Measurements from ENCODE around the gene DPM3.

Gene DPM3

GRCh38 chr1:155176544-155177071 is 36.3 kb upstream of the DPM3 start (continued):
- peak; percentile 92 for TF ChIP-seq HIC1 (tag by site-specific recombination; IDR thresholded peaks at IDR 0.05)
- 0 out of 2 replicates have a peak, but pooled peaks have one; percentile 27 for TF ChIP-seq ZNF2 (tag by site-specific recombination; IDR thresholded peaks at IDR 0.05)
- no peak for TF ChIP-seq ZNF169 (tag by site-specific recombination; IDR thresholded peaks at IDR 0.05)

DNA sequence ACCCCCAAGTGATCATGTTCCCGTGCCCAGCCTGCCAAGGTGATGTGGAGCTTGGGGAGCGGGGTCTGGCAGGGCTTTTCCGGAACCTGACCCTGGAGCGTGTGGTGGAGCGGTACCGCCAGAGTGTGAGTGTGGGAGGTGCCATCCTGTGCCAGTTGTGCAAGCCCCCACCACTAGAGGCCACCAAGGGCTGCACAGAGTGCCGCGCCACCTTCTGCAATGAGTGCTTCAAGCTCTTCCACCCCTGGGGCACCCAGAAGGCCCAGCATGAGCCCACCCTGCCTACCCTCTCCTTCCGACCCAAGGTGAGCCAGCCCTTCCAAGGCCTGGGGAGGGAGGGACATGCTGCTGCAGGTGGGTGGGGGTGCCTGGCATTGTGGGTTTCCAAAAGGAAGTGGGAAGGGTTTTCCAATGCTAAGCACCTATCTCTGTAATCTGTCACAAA is 35.6 kb upstream of the DPM3 start:
- peak; percentile 15; the same call in 1 of the 2 replicates for TF ChIP-seq HIC1 (tag by site-specific recombination; IDR thresholded peaks at IDR 0.05)
- 0 out of 2 replicates have a peak, but pooled peaks have one; percentile 18 for TF ChIP-seq ZNF600 (tag by site-specific recombination; IDR thresholded peaks at IDR 0.05)
- 0 out of 2 replicates have a peak, but pooled peaks have one; percentile 23 for TF ChIP-seq GLIS2 (tag by site-specific recombination; IDR thresholded peaks at IDR 0.05)
- 0 out of 2 replicates have a peak, but pooled peaks have one; percentile 30 for TF ChIP-seq CTCF (tag by site-specific recombination; IDR thresholded peaks at IDR 0.05)
- 0 out of 2 replicates have a peak, but pooled peaks have one; percentile 12 for TF ChIP-seq PATZ1 (tag by site-specific recombination; IDR thresholded peaks at IDR 0.05)
- TF ChIP-seq ZNF366 (tag by site-specific recombination; conservative IDR thresholded peaks at IDR 0.05): no peak
- Histone ChIP-seq H3K9me3 (ENCODE audit: control insufficient read depth, insufficient read depth, low read depth, low read length) (no peaks in the 10 kb centered on the region), H3K27ac (ENCODE audit: extremely low read depth, low read depth, low read length) (no peak overlapping the region), H3K4me1 (ENCODE audit: control insufficient read depth, insufficient read depth, low read length) (no peaks in the 10 kb centered on the region), H3K36me3 (ENCODE audit: control insufficient read depth in 2 of 2, insufficient read depth in 1 of 2, low read length in 2 of 2) (peaks cover 5 to 7% of the 10 kb centered on the region in 2 experiments; a peak in 2 of 3 replicates), H3K4me3 (ENCODE audit: low read depth, low read length) (no peak overlapping the region)
- CTCF ChIA-PET: interaction anchor here (0.5 to 12.2 kb wide), 10 partner anchors 17 to 102 kb away, joined by 3 to 439 read pairs (median 4); no protein-coding TSS in a partner anchor
- POLR2A ChIA-PET: interaction anchor here (0.8 to 1.6 kb wide), 2 partner anchors 17 to 51 kb away, joined by 3 to 5 read pairs; no protein-coding TSS in a partner anchor

- H3K4me3 ChIP-seq (ENCODE audit: low read depth, low read length): no peak overlapping the region
- CTCF ChIA-PET: interaction anchor here (0.5 to 12.2 kb wide), 13 partner anchors 18 to 149 kb away, joined by 3 to 439 read pairs (median 4); no protein-coding TSS in a partner anchor
- H3K4me1 ChIP-seq (ENCODE audit: control insufficient read depth, insufficient read depth, low read length): no peaks in the 10 kb centered on the region
- TF ChIP-seq HIC1 (tag by site-specific recombination; IDR thresholded peaks at IDR 0.05): peak; percentile 35; the same call in 1 of the 2 replicates
- TF ChIP-seq BCL11B (tag by site-specific recombination; IDR thresholded peaks at IDR 0.05; ENCODE audit: low read depth): no peak
- 0 out of 2 replicates have a peak, but pooled peaks have one; percentile 43 for TF ChIP-seq PRDM10 (tag by site-specific recombination; IDR thresholded peaks at IDR 0.05)
- POLR2A ChIA-PET: interaction anchor here (0.5 to 3.1 kb wide), 4 partner anchors 18 to 658 kb away, joined by 3 to 13 read pairs (median 4); partner anchors contain the start of gene SLC50A1
- peaks cover 5 to 12% of the 10 kb centered on the region in 2 experiments; a peak in 2 of 3 replicates for H3K36me3 ChIP-seq (ENCODE audit: control insufficient read depth in 2 of 2, insufficient read depth in 1 of 2, low read length in 2 of 2)
- no peaks in the 10 kb centered on the region for H3K9me3 ChIP-seq (ENCODE audit: control insufficient read depth, insufficient read depth, low read depth, low read length)
- no peak overlapping the region for H3K27ac ChIP-seq (ENCODE audit: extremely low read depth, low read depth, low read length)
These were observed 35.1 kb upstream of the DPM3 start for GRCh38 chr1:155175281-155175926.
